HEK293T (cell line): Measurements from ENCODE around the gene DLEC1.

Experiments used
- FOXK2 ChIP-seq: fragments of 450-650 bp; IDR thresholded peaks from 2 replicates; pipeline ENCODE4 v1.6.1; 2016; ENCODE audit warnings: mild to moderate bottlenecking
- FOXM1 ChIP-seq: fragments of 450-650 bp; IDR thresholded peaks from 2 replicates; pipeline ENCODE4 v1.6.1; 2017; ENCODE audit warnings: mild to moderate bottlenecking, borderline replicate concordance
- L3MBTL2 ChIP-seq: fragments of 450-650 bp; conservative IDR thresholded peaks from 2 replicates; pipeline ENCODE4 v1.6.1; 2016; ENCODE audit warnings: mild to moderate bottlenecking
- SUZ12 ChIP-seq: fragments of 450-650 bp; IDR thresholded peaks from 2 replicates; pipeline ENCODE4 v1.6.1; 2016; ENCODE audit warnings: mild to moderate bottlenecking
- TARDBP ChIP-seq: fragments of 450-650 bp; IDR thresholded peaks from 2 replicates; pipeline ENCODE4 v1.6.1; 2016
- ZNF384 ChIP-seq: fragments of 450-650 bp; IDR thresholded peaks from 2 replicates; pipeline ENCODE4 v1.6.1; 2016

GRCh38 chr3:38167591-38167990 is 128.6 kb downstream of the DLEC1 start:
- TF ChIP-seq ZNF384 (no peak), SUZ12 (no peak), FOXK2 (no peak), TARDBP (no peak), L3MBTL2 (no peak), FOXM1 (no peak)
